Measurements from ENCODE around the gene CLTA.
A peak's percentile ranks its signal among the peaks of the same experiment; 100 is the strongest.
"Not testable (repeated sequence)": the region's sequence is repeated elsewhere in the genome, so short reads cannot be mapped to it uniquely, and the experiment has no call there.

CLTA gene

GRCh38 chr9:36164989-36165388, 25.7 kb upstream of the CLTA start:
- DNase-seq (ENCODE audit: insufficient read length, low spot score) (no peak), FAIRE-seq (no peak)
- TF ChIP-seq POLR2A (IDR thresholded peaks at IDR 0.05; ENCODE audit: low read depth, low read length) (no peak), POU2F2 (IDR thresholded peaks at IDR 0.05; ENCODE audit: low read depth, low read length) (no peak), POLR2AphosphoS5 (IDR thresholded peaks at IDR 0.05; ENCODE audit: low read depth, low read length) (no peak), PAX5 (IDR thresholded peaks at IDR 0.05; ENCODE audit: insufficient read depth, low read length, severe bottlenecking) (no peak), SPI1 (IDR thresholded peaks at IDR 0.05; ENCODE audit: low read depth, low read length) (no peak), TAF1 (IDR thresholded peaks at IDR 0.05; ENCODE audit: low read depth, low read length) (no peak)

GRCh38 chr9:36165826-36166167, 24.9 kb upstream of the CLTA start:
- DNase-seq (ENCODE audit: insufficient read length, low spot score), result no peak
- no peak for FAIRE-seq
- TF ChIP-seq POU2F2 (IDR thresholded peaks at IDR 0.05; ENCODE audit: low read depth, low read length), result no peak
- no peak for TF ChIP-seq PAX5 (IDR thresholded peaks at IDR 0.05; ENCODE audit: insufficient read depth, low read length, severe bottlenecking)
- TF ChIP-seq SPI1 (IDR thresholded peaks at IDR 0.05; ENCODE audit: low read depth, low read length), result no peak
- TF ChIP-seq POLR2AphosphoS5 (IDR thresholded peaks at IDR 0.05; ENCODE audit: low read depth, low read length), result no peak
- no peak for TF ChIP-seq TAF1 (IDR thresholded peaks at IDR 0.05; ENCODE audit: low read depth, low read length)
- no peak for TF ChIP-seq POLR2A (IDR thresholded peaks at IDR 0.05; ENCODE audit: low read depth, low read length)

GRCh38 chr9:36166168-36166927, 24.4 kb upstream of the CLTA start:
- FAIRE-seq (peak; percentile 95), DNase-seq (ENCODE audit: insufficient read length, low spot score) (peak; percentile 95)
- TF ChIP-seq POU2F2 (IDR thresholded peaks at IDR 0.05; ENCODE audit: low read depth, low read length), result 0 out of 2 replicates have a peak, but pooled peaks have one; percentile 32
- TF ChIP-seq SPI1 (IDR thresholded peaks at IDR 0.05; ENCODE audit: low read depth, low read length), result no peak
- TF ChIP-seq PAX5 (IDR thresholded peaks at IDR 0.05; ENCODE audit: insufficient read depth, low read length, severe bottlenecking), result peak; percentile 59
- no peak for TF ChIP-seq TAF1 (IDR thresholded peaks at IDR 0.05; ENCODE audit: low read depth, low read length)

- no peak for TF ChIP-seq POU2F2 (IDR thresholded peaks at IDR 0.05; ENCODE audit: low read depth, low read length)
- no peak for TF ChIP-seq PAX5 (IDR thresholded peaks at IDR 0.05; ENCODE audit: insufficient read depth, low read length, severe bottlenecking)
- TF ChIP-seq SPI1 (IDR thresholded peaks at IDR 0.05; ENCODE audit: low read depth, low read length), result no peak
- no peak for TF ChIP-seq TAF1 (IDR thresholded peaks at IDR 0.05; ENCODE audit: low read depth, low read length)
- TF ChIP-seq POLR2A (IDR thresholded peaks at IDR 0.05; ENCODE audit: low read depth, low read length), result no peak
- no peak for TF ChIP-seq POLR2AphosphoS5 (IDR thresholded peaks at IDR 0.05; ENCODE audit: low read depth, low read length)
- FAIRE-seq (no peak), DNase-seq (ENCODE audit: insufficient read length, low spot score) (no peak)
These were observed 21.6 kb upstream of the CLTA start, which contains the start of gene CCIN for GRCh38 chr9:36169166-36169565. Gene CCIN (plus strand): TSS chr9:36169388. CDS start chr9:36169503, 115 bp downstream.

DNA sequence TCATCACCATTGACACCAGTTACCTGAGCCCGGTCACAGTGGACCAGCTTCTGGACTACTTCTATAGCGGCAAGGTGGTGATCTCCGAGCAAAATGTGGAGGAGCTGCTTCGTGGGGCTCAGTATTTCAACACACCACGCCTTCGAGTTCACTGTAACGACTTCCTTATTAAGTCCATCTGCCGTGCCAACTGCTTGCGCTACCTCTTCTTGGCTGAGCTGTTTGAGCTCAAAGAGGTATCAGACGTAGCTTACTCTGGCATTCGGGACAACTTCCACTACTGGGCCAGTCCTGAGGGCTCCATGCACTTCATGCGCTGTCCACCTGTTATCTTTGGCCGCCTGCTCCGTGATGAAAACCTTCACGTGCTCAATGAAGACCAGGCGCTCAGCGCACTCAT, 21.0 kb upstream of the CLTA start:
- no peak for FAIRE-seq
- TF ChIP-seq SPI1 (IDR thresholded peaks at IDR 0.05; ENCODE audit: low read depth, low read length) (no peak), POU2F2 (IDR thresholded peaks at IDR 0.05; ENCODE audit: low read depth, low read length) (no peak), TAF1 (IDR thresholded peaks at IDR 0.05; ENCODE audit: low read depth, low read length) (no peak), PAX5 (IDR thresholded peaks at IDR 0.05; ENCODE audit: insufficient read depth, low read length, severe bottlenecking) (no peak), POLR2AphosphoS5 (IDR thresholded peaks at IDR 0.05; ENCODE audit: low read depth, low read length) (no peak), POLR2A (IDR thresholded peaks at IDR 0.05; ENCODE audit: low read depth, low read length) (no peak)
- DNase-seq (ENCODE audit: insufficient read length, low spot score), result no peak

DNA sequence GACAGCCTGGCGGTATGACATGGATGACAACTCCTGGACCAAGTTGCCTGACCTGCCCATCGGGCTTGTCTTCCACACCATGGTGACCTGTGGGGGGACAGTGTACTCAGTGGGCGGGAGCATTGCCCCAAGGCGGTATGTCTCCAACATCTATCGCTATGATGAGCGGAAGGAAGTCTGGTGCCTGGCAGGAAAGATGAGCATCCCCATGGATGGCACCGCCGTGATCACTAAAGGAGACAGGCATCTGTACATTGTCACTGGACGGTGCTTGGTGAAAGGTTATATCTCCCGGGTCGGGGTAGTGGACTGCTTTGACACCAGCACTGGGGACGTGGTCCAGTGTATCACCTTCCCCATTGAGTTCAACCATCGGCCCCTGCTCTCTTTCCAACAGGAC, 20.2 kb upstream of the CLTA start:
- TF ChIP-seq POLR2AphosphoS5 (IDR thresholded peaks at IDR 0.05; ENCODE audit: low read depth, low read length), result no peak
- no peak for TF ChIP-seq PAX5 (IDR thresholded peaks at IDR 0.05; ENCODE audit: insufficient read depth, low read length, severe bottlenecking)
- TF ChIP-seq POLR2A (IDR thresholded peaks at IDR 0.05; ENCODE audit: low read depth, low read length), result no peak
- no peak for TF ChIP-seq SPI1 (IDR thresholded peaks at IDR 0.05; ENCODE audit: low read depth, low read length)
- TF ChIP-seq POU2F2 (IDR thresholded peaks at IDR 0.05; ENCODE audit: low read depth, low read length), result no peak
- TF ChIP-seq TAF1 (IDR thresholded peaks at IDR 0.05; ENCODE audit: low read depth, low read length), result no peak
- DNase-seq (ENCODE audit: insufficient read length, low spot score) (no peak), FAIRE-seq (no peak)

DNA sequence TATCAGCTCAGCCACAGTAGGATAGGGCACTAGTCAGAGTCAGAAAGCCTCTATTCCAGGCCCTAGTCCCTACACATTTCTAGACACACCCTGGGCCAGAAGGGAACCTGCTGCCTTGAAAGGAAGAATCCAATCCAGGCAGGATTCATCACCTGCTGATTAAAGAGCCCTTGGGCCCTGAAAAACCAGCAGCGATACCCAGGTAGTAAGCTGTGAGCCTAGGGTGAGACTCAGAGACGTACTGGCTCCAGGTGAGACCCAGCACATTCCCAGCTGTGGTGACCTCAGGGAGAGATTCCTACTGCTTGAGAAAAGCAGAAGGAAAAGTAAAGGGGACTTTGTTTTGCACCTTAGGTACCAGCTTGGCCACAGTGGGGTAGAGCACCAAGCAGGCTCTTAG, 16.9 kb upstream of the CLTA start:
- TF ChIP-seq PAX5 (IDR thresholded peaks at IDR 0.05; ENCODE audit: insufficient read depth, low read length, severe bottlenecking) (no peak), POLR2AphosphoS5 (IDR thresholded peaks at IDR 0.05; ENCODE audit: low read depth, low read length) (no peak), SPI1 (IDR thresholded peaks at IDR 0.05; ENCODE audit: low read depth, low read length) (no peak), POLR2A (IDR thresholded peaks at IDR 0.05; ENCODE audit: low read depth, low read length) (no peak), POU2F2 (IDR thresholded peaks at IDR 0.05; ENCODE audit: low read depth, low read length) (no peak), TAF1 (IDR thresholded peaks at IDR 0.05; ENCODE audit: low read depth, low read length) (no peak)
- DNase-seq (ENCODE audit: insufficient read length, low spot score) (no peak), FAIRE-seq (no peak)

GRCh38 chr9:36174271-36174670, 16.4 kb upstream of the CLTA start:
- FAIRE-seq (no peak), DNase-seq (ENCODE audit: insufficient read length, low spot score) (no peak)
- no peak for TF ChIP-seq SPI1 (IDR thresholded peaks at IDR 0.05; ENCODE audit: low read depth, low read length)

GRCh38 chr9:36174731-36175130, 16.0 kb upstream of the CLTA start:
- no peak for FAIRE-seq
- TF ChIP-seq POU2F2 (IDR thresholded peaks at IDR 0.05; ENCODE audit: low read depth, low read length) (no peak), SPI1 (IDR thresholded peaks at IDR 0.05; ENCODE audit: low read depth, low read length) (no peak), POLR2AphosphoS5 (IDR thresholded peaks at IDR 0.05; ENCODE audit: low read depth, low read length) (no peak), POLR2A (IDR thresholded peaks at IDR 0.05; ENCODE audit: low read depth, low read length) (no peak), PAX5 (IDR thresholded peaks at IDR 0.05; ENCODE audit: insufficient read depth, low read length, severe bottlenecking) (no peak)
- no peak for DNase-seq (ENCODE audit: insufficient read length, low spot score)

GRCh38 chr9:36175209-36175608, 15.5 kb upstream of the CLTA start:
- not testable (repeated sequence) for FAIRE-seq; DNase-seq (ENCODE audit: insufficient read length, low spot score)

DNA sequence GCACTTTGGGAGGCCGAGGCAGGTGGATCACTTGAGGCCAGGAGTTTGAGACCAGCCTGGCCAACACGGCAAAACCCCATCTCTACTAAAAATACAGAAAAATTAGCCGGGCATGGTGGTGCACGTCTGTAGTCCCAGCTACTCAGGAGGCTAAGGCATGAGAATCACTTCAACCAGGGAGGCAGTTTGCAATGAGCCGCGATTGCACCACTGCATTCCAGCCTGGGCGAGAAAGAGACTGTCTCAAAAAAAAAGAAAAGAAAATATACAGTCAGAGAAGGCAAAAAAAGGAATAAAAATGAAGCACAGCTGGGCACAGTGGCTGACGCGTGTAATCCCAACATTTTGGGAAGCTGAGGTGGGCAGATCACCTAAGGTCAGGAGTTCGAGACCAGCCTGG, 14.2 kb upstream of the CLTA start:
- DNase-seq (ENCODE audit: insufficient read length, low spot score), result not testable (repeated sequence)

More for the DNA sequence above, 14.2 kb upstream of the CLTA start:
- not testable (repeated sequence) for FAIRE-seq

Measured in GM12891 (cell line).